ENCODE measurements around the gene PUM1. TPM values are rescaled to one million over a fixed set of nuclear protein-coding genes. Genes with fewer than 3 reads are reported as not detected.

Gene PUM1
- total and polyA plus RNA-seq, 2 of the 4 experiments (the other 2 are of a cell fraction) = 75.4 to 137 TPM

GRCh38 chr1:30957560-30958222, 107.8 kb downstream of the PUM1 start:
- Histone ChIP-seq H2AK9ac (replicated peaks; ENCODE audit: low read depth, low read length, poor library complexity) (no peak overlapping the region), H3K27me3 (ENCODE audit: control insufficient read depth, insufficient read depth, low read length) (no peaks in the 10 kb centered on the region), H3K4me3 (ENCODE audit: insufficient read depth, low read depth, low read length) (no peak overlapping the region), H4K20me1 (ENCODE audit: insufficient read depth, low read length) (peaks cover 12% of the 10 kb centered on the region), H3K14ac (replicated peaks; ENCODE audit: low read depth, low read length) (no peak overlapping the region), H3K79me1 (ENCODE audit: low read depth in 1 of 2, low read length in 2 of 2) (peaks cover 47 to 64% of the 10 kb centered on the region in 2 experiments), H3K56ac (ENCODE audit: extremely low read depth, insufficient read depth, low read length) (no peak overlapping the region), H2BK5ac (ENCODE audit: low read depth, low read length, poor library complexity, severe bottlenecking) (no peak overlapping the region), H3K18ac (ENCODE audit: low read depth, low read length) (no peak overlapping the region), H3K4me1 (ENCODE audit: control insufficient read depth, insufficient read depth, low read length) (peaks cover 7% of the 10 kb centered on the region), H3K9me3 (ENCODE audit: control insufficient read depth, insufficient read depth, low read length) (no peaks in the 10 kb centered on the region), H3K36me3 (ENCODE audit: control insufficient read depth, insufficient read depth, low read length) (peaks cover 31% of the 10 kb centered on the region), H3K27ac (ENCODE audit: insufficient read depth, low read length) (no peak overlapping the region), H3K23ac (ENCODE audit: low read depth, low read length) (no peak overlapping the region), H4K5ac (ENCODE audit: low read depth, low read length) (no peak overlapping the region), H2BK15ac (ENCODE audit: low read depth, low read length) (no peak overlapping the region), H2AFZ (replicated peaks; ENCODE audit: low read length, poor library complexity) (no peak overlapping the region), H3K9me1 (ENCODE audit: insufficient read depth, low read length) (peaks cover 9% of the 10 kb centered on the region; the same call in 1 of the 2 replicates), H3K4ac (ENCODE audit: low read depth, low read length) (no peak overlapping the region), H2BK20ac (ENCODE audit: low read depth, low read length) (no peak overlapping the region), H4K91ac (ENCODE audit: insufficient read depth, low read depth, low read length) (no peak overlapping the region), H2BK120ac (ENCODE audit: low read depth, low read length) (no peak overlapping the region), H4K8ac (ENCODE audit: low read depth in 2 of 2, low read length in 2 of 2) (no peak overlapping the region), H2AK5ac (ENCODE audit: low read depth, low read length) (no peak overlapping the region), H3K9ac (ENCODE audit: low read depth, low read length) (no peak overlapping the region), H3K4me2 (ENCODE audit: low read depth, low read length) (no peak overlapping the region)
- intact Hi-C loops (cut with micrococcal nuclease) (loop anchor here (10.0 kb wide), 1 partner anchor 197 kb away; no protein-coding TSS in a partner anchor), dilution Hi-C loops (cut with HindIII; ENCODE audit: low sequenced_read_pairs, unreplicated experiment) (no loop called here), in situ Hi-C loops (cut with MboI; ENCODE audit: low sequenced_read_pairs) (no loop called here)
- POLR2A ChIA-PET (ENCODE audit: unreplicated experiment) = no interaction called here
- TF ChIP-seq RFX5 (IDR thresholded peaks at IDR 0.05; ENCODE audit: low read depth, low read length) = no peak
- TF ChIP-seq USF2 (IDR thresholded peaks at IDR 0.05; ENCODE audit: low read depth, low read length) = no peak
- TF ChIP-seq CTCF (conservative IDR thresholded peaks at IDR 0.05; ENCODE audit: low read depth, low read length) = no peak
- TF ChIP-seq POLR2A (IDR thresholded peaks at IDR 0.05; ENCODE audit: low read depth, low read length) = no peak
- WGBS, 2 experiments (ENCODE audit: extremely low coverage in 2 of 2, insufficient read length in 1 of 2) = no CpG with 5 or more reads among the region's 4 CpGs
- no TSS peak for BruUV-seq (replicated peaks)
- CTCF ChIA-PET = interaction anchor here (0.7 kb wide), 1 partner anchor 58 kb away, joined by 3 read pairs; no protein-coding TSS in a partner anchor
- ATAC-seq (ENCODE audit: low read depth) (no peak), DNase-seq (no peak)

Data from IMR-90 (cell line).